HepG2 (cell line): Measurements from ENCODE around the gene CHTF8. TPM values are rescaled to one million over a fixed set of nuclear protein-coding genes. Genes with fewer than 3 reads are reported as not detected.

Source experiments
- AGO2 ChIP-seq: fragments of 200-400 bp; formaldehyde crosslinking; optimal IDR thresholded peaks from 2 replicates; pipeline ENCODE3; 2017; ENCODE audit warnings: mild to moderate bottlenecking, low read depth, low read length, moderate library complexity
- EZH2 ChIP-seq: conservative IDR thresholded peaks from 2 replicates; pipeline ENCODE4 v1.6.1; 2012; ENCODE audit warnings: mild to moderate bottlenecking, low read depth, low read length, moderate library complexity
- GMEB2 ChIP-seq: IDR thresholded peaks from 2 replicates; pipeline ENCODE4 v1.6.1; 2016; ENCODE audit warnings: missing biosample characterization, missing genetic modification reagents, low read depth
- IKZF4 ChIP-seq: sonication (generic); formaldehyde crosslinking; IDR thresholded peaks from 2 replicates; pipeline ENCODE4 v1.5.1; 2020; ENCODE audit warnings: borderline replicate concordance, mild to moderate bottlenecking, low read depth, missing genetic modification reagents; ENCODE audit errors: not compliant biosample characterization
- KDM5A ChIP-seq: fragments of 200-600 bp; sonication (generic); IDR thresholded peaks from 2 replicates; pipeline ENCODE4 v1.7.0; 2018; ENCODE audit warnings: antibody characterized with exemption, mild to moderate bottlenecking, low read length, borderline replicate concordance
- KLF16 ChIP-seq, 2 experiments: sonication (generic) in 1 of 2; formaldehyde crosslinking in 1 of 2; IDR thresholded peaks; 2 replicates each; pipeline versions ENCODE4 v1.6.1 to v1.8.0; 2016 to 2023; ENCODE audit warnings: missing genetic modification reagents in 2 of 2, missing compliant biosample characterization in 1 of 2
- MAFK ChIP-seq, 2 experiments: IDR thresholded peaks in 1 of 2; conservative IDR thresholded peaks in 1 of 2; 2 replicates each; pipeline ENCODE4 v1.6.1; 2011; ENCODE audit warnings: improper control_type of control experiment in 2 of 2, low read length in 2 of 2
- MAX ChIP-seq: IDR thresholded peaks from 2 replicates; pipeline ENCODE4 v1.6.1; 2012; ENCODE audit warnings: inconsistent platforms
- MZF1 ChIP-seq: sonication (generic); formaldehyde crosslinking; IDR thresholded peaks from 2 replicates; pipeline ENCODE4 v1.8.1; 2023; ENCODE audit warnings: mild to moderate bottlenecking, missing genetic modification reagents, borderline replicate concordance
- NR2C2 ChIP-seq: sonication (generic); formaldehyde crosslinking; IDR thresholded peaks from 2 replicates; pipeline ENCODE4 v1.4.0; 2020; ENCODE audit warnings: missing genetic modification reagents, mild to moderate bottlenecking, moderate library complexity, borderline replicate concordance
- PHF20 ChIP-seq: sonication (generic); formaldehyde crosslinking; IDR thresholded peaks from 2 replicates; pipeline ENCODE4 v1.5.0; 2020; ENCODE audit warnings: mild to moderate bottlenecking, missing genetic modification reagents
- RBM22 ChIP-seq: fragments of 200-400 bp; formaldehyde crosslinking; optimal IDR thresholded peaks from 2 replicates; pipeline ENCODE3; 2017; ENCODE audit warnings: mild to moderate bottlenecking, low read length, moderate library complexity
- SIN3B ChIP-seq: fragments of 150-350 bp; IDR thresholded peaks from 2 replicates; pipeline ENCODE4 v1.6.1; 2014; ENCODE audit warnings: low read length
- SOX13 ChIP-seq, 3 experiments: fragments of 450-650 bp in 1 of 3; sonication (generic) in 1 of 3; formaldehyde crosslinking in 1 of 3; IDR thresholded peaks in 2 of 3; conservative IDR thresholded peaks in 1 of 3; 2 replicates each; pipeline versions ENCODE4 v1.5.0 to v1.6.1; 2016 to 2020; ENCODE audit warnings: antibody characterized with exemption in 1 of 3, mild to moderate bottlenecking in 1 of 3, missing compliant biosample characterization in 1 of 3, missing genetic modification reagents in 1 of 3, moderate library complexity in 1 of 3
- SUZ12 ChIP-seq: fragments of 150-350 bp; IDR thresholded peaks from 2 replicates; pipeline ENCODE4 v1.6.1; 2014; ENCODE audit warnings: low read depth, low read length
- TEAD2 ChIP-seq: sonication (generic); formaldehyde crosslinking; IDR thresholded peaks from 2 replicates; pipeline ENCODE4 v1.9.0; 2021; ENCODE audit warnings: missing genetic modification reagents
- TFE3 ChIP-seq: IDR thresholded peaks from 2 replicates; pipeline ENCODE4 v1.6.1; 2016
- ZNF24 ChIP-seq: fragments of 450-650 bp; IDR thresholded peaks from 2 replicates; pipeline ENCODE4 v1.6.1; 2017; ENCODE audit warnings: antibody characterized with exemption, mild to moderate bottlenecking
- ZNF543 ChIP-seq: sonication (generic); formaldehyde crosslinking; IDR thresholded peaks from 2 replicates; pipeline ENCODE4 v1.4.0; 2020; ENCODE audit warnings: mild to moderate bottlenecking, missing genetic modification reagents
- ZNF629 ChIP-seq: sonication (generic); formaldehyde crosslinking; conservative IDR thresholded peaks from 2 replicates; pipeline ENCODE4 v1.5.0; 2020; ENCODE audit warnings: missing genetic modification reagents
- ZNF781 ChIP-seq: sonication (generic); formaldehyde crosslinking; IDR thresholded peaks from 2 replicates; pipeline ENCODE4 v1.5.1; 2020; ENCODE audit warnings: borderline replicate concordance, mild to moderate bottlenecking, missing genetic modification reagents; ENCODE audit errors: not compliant biosample characterization
- ZNF784 ChIP-seq: sonication (generic); formaldehyde crosslinking; IDR thresholded peaks from 2 replicates; pipeline ENCODE4 v1.5.1; 2020; ENCODE audit warnings: missing genetic modification reagents, mild to moderate bottlenecking, borderline replicate concordance
- polyA plus RNA-seq, 8 experiments: library from polyadenylated mRNA; depleted of rRNA in 3 of 8; stranded (reverse) in 7 of 8; unstranded in 1 of 8; fragments of >200 nt; fragmentation: Illumina TruSeq in 4 of 8; extraction: Trizol in 4 of 8; gene quantifications; 2 replicates each; pipeline versions ENCODE4 v1.2.1 to v1.2.3, GENCODE V29; 2011 to 2016; ENCODE audit warnings: low read depth in 4 of 8, missing spikeins in 1 of 8, mixed read lengths in 1 of 8; ENCODE audit not compliant: insufficient read depth in 1 of 8
- total RNA-seq, 5 experiments: library from RNA; depleted of rRNA; stranded (reverse); fragments of >200 nt; fragmentation: Illumina TruSeq; extraction: Trizol; gene quantifications; 2 replicates each; pipeline ENCODE4 v1.2.3, GENCODE V29; 2016; ENCODE audit warnings: low read depth in 1 of 5

Gene CHTF8
- total and polyA plus RNA-seq, 2 of the 13 experiments (the other 11 are each of a cell fraction or from before 2014, with no cell fraction given) = 37.2 to 67.5 TPM

- TF ChIP-seq SOX13 (IDR thresholded peaks at IDR 0.05) (no peak), SOX13 (CRISPR knock-in tag; conservative IDR thresholded peaks at IDR 0.05 in 1 of 2, IDR thresholded peaks at IDR 0.05 in 1 of 2) (peak in 1 of 2 experiments; percentile 63; a peak in 2 of 4 replicates), MAFK (conservative IDR thresholded peaks at IDR 0.05 in 1 of 2, IDR thresholded peaks at IDR 0.05 in 1 of 2; ENCODE audit: low read length in 2 of 2) (peak; percentile 81 to 83), MAX (no peak), KLF16 (CRISPR knock-in tag; IDR thresholded peaks at IDR 0.05) (no peak), NR2C2 (CRISPR knock-in tag) (no peak), SUZ12 (no peak), IKZF4 (no peak), KDM5A (no peak), ZNF629 (CRISPR knock-in tag) (no peak), EZH2 (no peak), ZNF543 (CRISPR knock-in tag) (no peak), ZNF24 (no peak), AGO2 (no peak), MZF1 (CRISPR knock-in tag) (no peak), PHF20 (CRISPR knock-in tag) (no peak), SIN3B (no peak), ZNF781 (CRISPR knock-in tag) (no peak), TFE3 (CRISPR knock-in tag) (no peak), GMEB2 (no peak), ZNF784 (CRISPR knock-in tag) (no peak), TEAD2 (CRISPR knock-in tag) (no peak), RBM22 (no peak)
Observed at GRCh38 chr16:69179328-69180010, 47.1 kb upstream of the CHTF8 start (continued).
